Measurements from ENCODE around the gene SIRPD.

The SIRPD gene

GRCh38 chr20:1517010-1517409 is 40.5 kb downstream of the SIRPD start:
- no peak overlapping the region for H3K4me3 ChIP-seq (ENCODE audit: low read depth, low read length, poor library complexity, severe bottlenecking)
- H4K20me1 ChIP-seq (ENCODE audit: insufficient read depth, low read length), result no peaks in the 10 kb centered on the region
- H3K4me2 ChIP-seq (ENCODE audit: low read length), result no peak overlapping the region
- no peaks in the 10 kb centered on the region for H3K9me3 ChIP-seq (ENCODE audit: low read length)
- TF ChIP-seq, protein P1, sequence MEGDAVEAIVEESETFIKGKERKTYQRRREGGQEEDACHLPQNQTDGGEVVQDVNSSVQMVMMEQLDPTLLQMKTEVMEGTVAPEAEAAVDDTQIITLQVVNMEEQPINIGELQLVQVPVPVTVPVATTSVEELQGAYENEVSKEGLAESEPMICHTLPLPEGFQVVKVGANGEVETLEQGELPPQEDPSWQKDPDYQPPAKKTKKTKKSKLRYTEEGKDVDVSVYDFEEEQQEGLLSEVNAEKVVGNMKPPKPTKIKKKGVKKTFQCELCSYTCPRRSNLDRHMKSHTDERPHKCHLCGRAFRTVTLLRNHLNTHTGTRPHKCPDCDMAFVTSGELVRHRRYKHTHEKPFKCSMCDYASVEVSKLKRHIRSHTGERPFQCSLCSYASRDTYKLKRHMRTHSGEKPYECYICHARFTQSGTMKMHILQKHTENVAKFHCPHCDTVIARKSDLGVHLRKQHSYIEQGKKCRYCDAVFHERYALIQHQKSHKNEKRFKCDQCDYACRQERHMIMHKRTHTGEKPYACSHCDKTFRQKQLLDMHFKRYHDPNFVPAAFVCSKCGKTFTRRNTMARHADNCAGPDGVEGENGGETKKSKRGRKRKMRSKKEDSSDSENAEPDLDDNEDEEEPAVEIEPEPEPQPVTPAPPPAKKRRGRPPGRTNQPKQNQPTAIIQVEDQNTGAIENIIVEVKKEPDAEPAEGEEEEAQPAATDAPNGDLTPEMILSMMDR (IDR thresholded peaks at IDR 0.05; ENCODE audit: low read length), result no peak
- no peak for TF ChIP-seq EZH2 (IDR thresholded peaks at IDR 0.05; ENCODE audit: borderline replicate concordance, low read length)
- H3F3A ChIP-seq (ENCODE audit: insufficient read depth, low read length), result no peaks in the 10 kb centered on the region
- no peak overlapping the region for H2AFZ ChIP-seq (ENCODE audit: low read length)
- no peak overlapping the region for H3K27ac ChIP-seq (ENCODE audit: low read depth, low read length, poor library complexity, severe bottlenecking)
- 0 out of 2 replicates have a peak, but pooled peaks cover 4% of the 10 kb centered on the region for H3K27me3 ChIP-seq (ENCODE audit: insufficient read depth, low read length)
- no peaks in the 10 kb centered on the region for H3K79me2 ChIP-seq (ENCODE audit: insufficient read depth, low read length)
- H3K9ac ChIP-seq (ENCODE audit: low read length), result no peak overlapping the region
- H3K9me2 ChIP-seq (ENCODE audit: low read depth, low read length), result no peaks in the 10 kb centered on the region
- H3K4me1 ChIP-seq (ENCODE audit: insufficient read depth, low read length, severe bottlenecking), result no peaks in the 10 kb centered on the region
- H3K36me3 ChIP-seq (ENCODE audit: insufficient read depth, low read length), result no peaks in the 10 kb centered on the region

GRCh38 chr20:1513801-1514200 is 43.7 kb downstream of the SIRPD start:
- H2AFZ ChIP-seq (ENCODE audit: low read length), result no peak overlapping the region
- no peaks in the 10 kb centered on the region for H3K79me2 ChIP-seq (ENCODE audit: insufficient read depth, low read length)
- H4K20me1 ChIP-seq (ENCODE audit: insufficient read depth, low read length), result no peaks in the 10 kb centered on the region
- H3K4me2 ChIP-seq (ENCODE audit: low read length), result no peak overlapping the region
- H3K9me3 ChIP-seq (ENCODE audit: low read length), result no peaks in the 10 kb centered on the region
- no peaks in the 10 kb centered on the region for H3K36me3 ChIP-seq (ENCODE audit: insufficient read depth, low read length)
- H3K9ac ChIP-seq (ENCODE audit: low read length), result no peak overlapping the region
- H3K4me1 ChIP-seq (ENCODE audit: insufficient read depth, low read length, severe bottlenecking), result no peaks in the 10 kb centered on the region
- no peaks in the 10 kb centered on the region for H3F3A ChIP-seq (ENCODE audit: insufficient read depth, low read length)
- no peak overlapping the region for H3K27ac ChIP-seq (ENCODE audit: low read depth, low read length, poor library complexity, severe bottlenecking)
- no peak overlapping the region for H3K4me3 ChIP-seq (ENCODE audit: low read depth, low read length, poor library complexity, severe bottlenecking)
- H3K27me3 ChIP-seq (ENCODE audit: insufficient read depth, low read length), result 0 out of 2 replicates have a peak, but pooled peaks cover 4% of the 10 kb centered on the region
- no peaks in the 10 kb centered on the region for H3K9me2 ChIP-seq (ENCODE audit: low read depth, low read length)
- TF ChIP-seq, protein P1 (IDR thresholded peaks at IDR 0.05; ENCODE audit: low read length), result no peak
- TF ChIP-seq EZH2 (IDR thresholded peaks at IDR 0.05; ENCODE audit: borderline replicate concordance, low read length), result no peak

DNA sequence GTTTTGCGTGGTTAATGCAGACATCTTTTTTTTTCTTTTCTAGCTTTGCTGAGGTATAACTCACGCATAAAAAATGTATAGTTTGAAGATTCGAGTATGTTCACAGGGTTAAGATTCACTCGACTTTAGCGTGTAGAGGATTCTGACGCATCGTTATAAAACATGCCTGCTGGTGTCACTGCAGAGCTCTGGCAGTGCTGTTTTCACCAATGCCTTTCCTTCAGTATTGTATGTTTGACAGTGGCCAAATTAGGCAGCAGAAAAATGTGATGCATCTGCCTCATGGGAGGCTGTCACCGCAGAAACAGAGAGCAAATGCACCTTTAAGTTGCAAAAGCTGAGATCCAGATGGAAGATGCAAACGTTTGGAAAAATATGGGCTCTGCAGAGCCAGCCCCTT is 48.3 kb downstream of the SIRPD start:
- no peak overlapping the region for H3K27ac ChIP-seq (ENCODE audit: low read depth, low read length, poor library complexity, severe bottlenecking)
- no peaks in the 10 kb centered on the region for H3K79me2 ChIP-seq (ENCODE audit: insufficient read depth, low read length)
- no peaks in the 10 kb centered on the region for H4K20me1 ChIP-seq (ENCODE audit: insufficient read depth, low read length)
- H3K4me3 ChIP-seq (ENCODE audit: low read depth, low read length, poor library complexity, severe bottlenecking), result no peak overlapping the region
- H2AFZ ChIP-seq (ENCODE audit: low read length), result no peak overlapping the region
- H3K9me2 ChIP-seq (ENCODE audit: low read depth, low read length), result no peaks in the 10 kb centered on the region
- TF ChIP-seq EZH2 (IDR thresholded peaks at IDR 0.05; ENCODE audit: borderline replicate concordance, low read length), result no peak
- TF ChIP-seq, protein P1 (IDR thresholded peaks at IDR 0.05; ENCODE audit: low read length), result peak; percentile 39; the same call in 1 of the 2 replicates
- no peaks in the 10 kb centered on the region for H3F3A ChIP-seq (ENCODE audit: insufficient read depth, low read length)
- H3K27me3 ChIP-seq (ENCODE audit: insufficient read depth, low read length), result 0 out of 2 replicates have a peak, but pooled peaks cover 7% of the 10 kb centered on the region
- no peaks in the 10 kb centered on the region for H3K9me3 ChIP-seq (ENCODE audit: low read length)
- H3K9ac ChIP-seq (ENCODE audit: low read length), result no peak overlapping the region
- H3K4me1 ChIP-seq (ENCODE audit: insufficient read depth, low read length, severe bottlenecking), result no peaks in the 10 kb centered on the region
- no peaks in the 10 kb centered on the region for H3K36me3 ChIP-seq (ENCODE audit: insufficient read depth, low read length)
- H3K4me2 ChIP-seq (ENCODE audit: low read length), result no peak overlapping the region
